ENCODE results near the gene RAB3GAP1. TPM values are rescaled to one million over a fixed set of nuclear protein-coding genes. Genes with fewer than 3 reads are reported as not detected.
"Not testable (repeated sequence)": the region's sequence is repeated elsewhere in the genome, so short reads cannot be mapped to it uniquely, and the experiment has no call there.

RAB3GAP1 gene
- total RNA-seq, 1 experiment from 2014 or later, result 32.0 TPM

DNA sequence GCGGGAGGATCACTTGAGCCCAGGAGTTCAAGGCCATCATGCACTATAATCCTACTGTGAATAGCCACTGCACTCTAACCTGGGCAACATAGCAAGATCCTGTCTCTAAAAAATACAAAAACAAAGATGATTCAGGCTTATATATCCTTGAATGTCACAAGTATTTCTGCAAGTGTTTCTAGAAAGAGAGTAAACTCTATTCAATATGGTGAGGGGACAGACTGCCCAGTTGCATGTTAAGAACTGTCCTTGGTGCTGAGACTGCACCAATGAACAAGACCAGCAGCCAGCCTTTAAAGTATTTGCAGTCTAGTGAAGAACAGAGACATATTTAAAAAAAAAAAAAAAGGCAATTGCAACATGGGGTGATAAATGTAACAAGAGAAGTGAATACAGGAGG lies 21.3 kb upstream of the RAB3GAP1 start:
- Histone ChIP-seq H3K56ac (ENCODE audit: insufficient read length, low read depth, low read length) (no peak overlapping the region), H2BK120ac (ENCODE audit: low read depth, low read length, poor library complexity, severe bottlenecking) (no peak overlapping the region), H4K8ac (replicated peaks; ENCODE audit: insufficient read length, low read depth, low read length) (no peak overlapping the region), H3T11ph (ENCODE audit: low read length) (no peak overlapping the region), H3K27ac (ENCODE audit: insufficient read length, low read depth, low read length) (no peak overlapping the region), H4K20me1 (ENCODE audit: control insufficient read depth, insufficient read depth, insufficient read length) (no peaks in the 10 kb centered on the region), H3K4me2 (ENCODE audit: insufficient read depth, insufficient read length, low read length) (no peak overlapping the region), H3K23ac (ENCODE audit: insufficient read length, low read depth, low read length) (no peak overlapping the region), H2BK12ac (ENCODE audit: insufficient read length, low read depth, low read length) (no peak overlapping the region), H3K18ac (ENCODE audit: insufficient read length, low read depth, low read length) (no peak overlapping the region), H3K4ac (ENCODE audit: low read depth, low read length) (no peak overlapping the region), H3K9ac (ENCODE audit: extremely low read depth, insufficient read length, low read length) (no peak overlapping the region), H3K4me1 (ENCODE audit: insufficient read depth, low read length) (no peaks in the 10 kb centered on the region; the same call in 1 of the 2 replicates), H2BK15ac (ENCODE audit: low read depth, low read length) (no peak overlapping the region), H2AK5ac (ENCODE audit: insufficient read length, low read length) (no peak overlapping the region), H3K79me2 (ENCODE audit: insufficient read depth, low read length) (no peaks in the 10 kb centered on the region), H3K9me3 (ENCODE audit: control insufficient read depth, low read depth, low read length) (no peaks in the 10 kb centered on the region), H2BK5ac (ENCODE audit: insufficient read length, low read length) (no peak overlapping the region), H4K5ac (ENCODE audit: insufficient read length, low read depth, low read length) (no peak overlapping the region), H4K91ac (ENCODE audit: insufficient read length, low read depth, low read length) (no peak overlapping the region), H3K27me3 (ENCODE audit: insufficient read depth, low read length) (no peaks in the 10 kb centered on the region), H2AFZ (ENCODE audit: low read length) (no peak overlapping the region), H3K23me2 (ENCODE audit: insufficient read length, low read depth, low read length, poor library complexity, severe bottlenecking) (no peaks in the 10 kb centered on the region), H3K14ac (ENCODE audit: insufficient read depth, low read length) (no peak overlapping the region), H3K79me1 (ENCODE audit: insufficient read depth, low read depth, low read length, poor library complexity, severe bottlenecking) (no peaks in the 10 kb centered on the region), H2BK20ac (ENCODE audit: low read depth, low read length, poor library complexity, severe bottlenecking) (no peak overlapping the region)
- Mint-ChIP-seq H3K4me1 (peaks cover 0 to 3% of the 10 kb centered on the region in 2 experiments; a peak in 2 of 4 replicates), H3K27me3 (ENCODE audit: low read depth) (no peaks in the 10 kb centered on the region; the same call in 1 of the 2 replicates), H3K4me3 (no peak overlapping the region), H3K27ac (no peak overlapping the region), H3K9me3 (peaks cover 16 to 18% of the 10 kb centered on the region in 2 experiments), H3K36me3 (ENCODE audit: insufficient read depth in 1 of 3, low read depth in 3 of 3) (peaks cover 0 to 3% (median 0%) of the 10 kb centered on the region in 3 experiments; a peak in 1 of 7 replicates)
- TF ChIP-seq, protein P1, sequence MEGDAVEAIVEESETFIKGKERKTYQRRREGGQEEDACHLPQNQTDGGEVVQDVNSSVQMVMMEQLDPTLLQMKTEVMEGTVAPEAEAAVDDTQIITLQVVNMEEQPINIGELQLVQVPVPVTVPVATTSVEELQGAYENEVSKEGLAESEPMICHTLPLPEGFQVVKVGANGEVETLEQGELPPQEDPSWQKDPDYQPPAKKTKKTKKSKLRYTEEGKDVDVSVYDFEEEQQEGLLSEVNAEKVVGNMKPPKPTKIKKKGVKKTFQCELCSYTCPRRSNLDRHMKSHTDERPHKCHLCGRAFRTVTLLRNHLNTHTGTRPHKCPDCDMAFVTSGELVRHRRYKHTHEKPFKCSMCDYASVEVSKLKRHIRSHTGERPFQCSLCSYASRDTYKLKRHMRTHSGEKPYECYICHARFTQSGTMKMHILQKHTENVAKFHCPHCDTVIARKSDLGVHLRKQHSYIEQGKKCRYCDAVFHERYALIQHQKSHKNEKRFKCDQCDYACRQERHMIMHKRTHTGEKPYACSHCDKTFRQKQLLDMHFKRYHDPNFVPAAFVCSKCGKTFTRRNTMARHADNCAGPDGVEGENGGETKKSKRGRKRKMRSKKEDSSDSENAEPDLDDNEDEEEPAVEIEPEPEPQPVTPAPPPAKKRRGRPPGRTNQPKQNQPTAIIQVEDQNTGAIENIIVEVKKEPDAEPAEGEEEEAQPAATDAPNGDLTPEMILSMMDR (conservative IDR thresholded peaks at IDR 0.05), result no peak
- no peak for DNase-seq
- WGBS (ENCODE audit: extremely low coverage, insufficient read length, low lambda C conversion rate), result no CpG with 5 or more reads among the region's 1 CpG

DNA sequence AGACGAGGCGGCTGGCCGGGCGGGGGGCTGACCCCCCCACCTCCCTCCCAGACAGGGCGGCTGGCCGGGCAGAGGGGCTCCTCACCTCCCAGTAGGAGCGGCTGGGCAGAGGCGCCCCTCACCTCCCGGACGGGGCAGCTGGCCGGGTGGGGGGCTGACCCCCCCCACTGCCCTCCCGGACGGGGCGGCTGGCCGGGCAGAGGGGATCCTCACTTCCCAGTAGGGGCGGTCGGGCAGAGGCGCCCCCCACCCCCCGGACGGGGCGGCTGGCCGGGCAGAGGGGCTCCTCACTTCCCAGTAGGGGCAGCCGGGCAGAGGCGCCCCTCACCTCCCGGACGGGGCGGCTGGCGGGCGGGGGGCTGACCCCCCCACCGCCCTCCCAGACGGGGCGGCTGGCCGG lies 18.9 kb upstream of the RAB3GAP1 start:
- not testable (repeated sequence) for H2BK120ac ChIP-seq (ENCODE audit: low read depth, low read length, poor library complexity, severe bottlenecking); H2BK20ac ChIP-seq (ENCODE audit: low read depth, low read length, poor library complexity, severe bottlenecking); H3K27me3 ChIP-seq (ENCODE audit: insufficient read depth, low read length); H3K23ac ChIP-seq (ENCODE audit: insufficient read length, low read depth, low read length); H3K9me3 ChIP-seq (ENCODE audit: control insufficient read depth, low read depth, low read length); H4K20me1 ChIP-seq (ENCODE audit: control insufficient read depth, insufficient read depth, insufficient read length); H2AFZ ChIP-seq (ENCODE audit: low read length); H2AK5ac ChIP-seq (ENCODE audit: insufficient read length, low read length); H4K5ac ChIP-seq (ENCODE audit: insufficient read length, low read depth, low read length); DNase-seq; H2BK15ac ChIP-seq (ENCODE audit: low read depth, low read length); H3K4me3 Mint-ChIP-seq; H3K27ac ChIP-seq (ENCODE audit: insufficient read length, low read depth, low read length); H3K4me2 ChIP-seq (ENCODE audit: insufficient read depth, insufficient read length, low read length); H4K91ac ChIP-seq (ENCODE audit: insufficient read length, low read depth, low read length); H2BK12ac ChIP-seq (ENCODE audit: insufficient read length, low read depth, low read length); H3K36me3 Mint-ChIP-seq (ENCODE audit: insufficient read depth in 1 of 3, low read depth in 3 of 3); H3K4ac ChIP-seq (ENCODE audit: low read depth, low read length); H3K9ac ChIP-seq (ENCODE audit: extremely low read depth, insufficient read length, low read length); H4K8ac ChIP-seq (replicated peaks; ENCODE audit: insufficient read length, low read depth, low read length); H3K79me1 ChIP-seq (ENCODE audit: insufficient read depth, low read depth, low read length, poor library complexity, severe bottlenecking); H3K4me1 ChIP-seq (ENCODE audit: insufficient read depth, low read length); H3K79me2 ChIP-seq (ENCODE audit: insufficient read depth, low read length); H3K56ac ChIP-seq (ENCODE audit: insufficient read length, low read depth, low read length); H3K14ac ChIP-seq (ENCODE audit: insufficient read depth, low read length); H2BK5ac ChIP-seq (ENCODE audit: insufficient read length, low read length); H3K27me3 Mint-ChIP-seq (ENCODE audit: low read depth); H3T11ph ChIP-seq (ENCODE audit: low read length); H3K23me2 ChIP-seq (ENCODE audit: insufficient read length, low read depth, low read length, poor library complexity, severe bottlenecking); H3K18ac ChIP-seq (ENCODE audit: insufficient read length, low read depth, low read length); H3K27ac Mint-ChIP-seq; H3K4me1 Mint-ChIP-seq
- no CpG with 5 or more reads among the region's 33 CpGs for WGBS (ENCODE audit: extremely low coverage, insufficient read length, low lambda C conversion rate)
- peaks cover 16 to 18% of the 10 kb centered on the region in 2 experiments for H3K9me3 Mint-ChIP-seq

Data from H9 (cell line).